ENCODE data around the gene OR2T1.
"Not testable (repeated sequence)": the region's sequence is repeated elsewhere in the genome, so short reads cannot be mapped to it uniquely, and the experiment has no call there.

DNA sequence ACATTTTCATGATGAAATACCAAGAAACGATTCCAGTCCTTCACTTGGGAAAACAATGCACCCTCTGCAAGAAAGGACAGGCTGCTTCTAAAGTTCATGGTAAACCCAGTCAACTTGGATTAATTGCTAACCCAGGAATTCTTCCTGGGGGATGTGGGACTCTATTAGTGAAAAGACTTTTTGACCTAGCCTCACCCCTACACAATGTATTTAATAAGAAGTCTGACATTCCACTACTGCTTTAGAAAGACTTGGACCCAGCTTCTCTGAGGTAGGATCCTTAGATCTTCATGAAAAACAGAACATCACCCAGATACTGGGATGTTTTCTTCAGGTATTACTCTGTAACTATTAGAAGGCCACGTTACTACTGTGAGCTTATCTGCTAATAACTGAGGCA lies 42.6 kb downstream of the OR2T1 start, which contains the start of gene OR2T2:
- TF ChIP-seq, protein P1, sequence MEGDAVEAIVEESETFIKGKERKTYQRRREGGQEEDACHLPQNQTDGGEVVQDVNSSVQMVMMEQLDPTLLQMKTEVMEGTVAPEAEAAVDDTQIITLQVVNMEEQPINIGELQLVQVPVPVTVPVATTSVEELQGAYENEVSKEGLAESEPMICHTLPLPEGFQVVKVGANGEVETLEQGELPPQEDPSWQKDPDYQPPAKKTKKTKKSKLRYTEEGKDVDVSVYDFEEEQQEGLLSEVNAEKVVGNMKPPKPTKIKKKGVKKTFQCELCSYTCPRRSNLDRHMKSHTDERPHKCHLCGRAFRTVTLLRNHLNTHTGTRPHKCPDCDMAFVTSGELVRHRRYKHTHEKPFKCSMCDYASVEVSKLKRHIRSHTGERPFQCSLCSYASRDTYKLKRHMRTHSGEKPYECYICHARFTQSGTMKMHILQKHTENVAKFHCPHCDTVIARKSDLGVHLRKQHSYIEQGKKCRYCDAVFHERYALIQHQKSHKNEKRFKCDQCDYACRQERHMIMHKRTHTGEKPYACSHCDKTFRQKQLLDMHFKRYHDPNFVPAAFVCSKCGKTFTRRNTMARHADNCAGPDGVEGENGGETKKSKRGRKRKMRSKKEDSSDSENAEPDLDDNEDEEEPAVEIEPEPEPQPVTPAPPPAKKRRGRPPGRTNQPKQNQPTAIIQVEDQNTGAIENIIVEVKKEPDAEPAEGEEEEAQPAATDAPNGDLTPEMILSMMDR (IDR thresholded peaks at IDR 0.05) = not testable (repeated sequence)
- not testable (repeated sequence) for TF ChIP-seq POLR2A (IDR thresholded peaks at IDR 0.05)

Measured in ovary (tissue), 3 donors.